ENCODE measurements around the gene GRIA1.

GRIA1 gene

GRCh38 chr5:153515301-153515700 is 24.8 kb downstream of the GRIA1 start:
- H3K79me2 ChIP-seq (ENCODE audit: low read length), result no peaks in the 10 kb centered on the region
- H2AFZ ChIP-seq (ENCODE audit: low read depth, low read length), result no peak overlapping the region
- no peak overlapping the region for H3K4me2 ChIP-seq (ENCODE audit: low read length)

GRCh38 chr5:153516504-153517240 is 26.2 kb downstream of the GRIA1 start:
- Histone ChIP-seq H2AFZ (ENCODE audit: low read depth, low read length) (no peak overlapping the region), H3K9me3 (ENCODE audit: insufficient read depth, low read length) (no peaks in the 10 kb centered on the region), H4K20me1 (ENCODE audit: insufficient read depth, low read length) (no peaks in the 10 kb centered on the region), H3K27ac (ENCODE audit: low read length) (no peak overlapping the region), H3K4me3 (ENCODE audit: low read length) (no peak overlapping the region), H3K27me3 (ENCODE audit: low read depth, low read length) (no peaks in the 10 kb centered on the region), H3K36me3 (replicated peaks; ENCODE audit: low read depth, low read length) (no peaks in the 10 kb centered on the region), H3K9ac (ENCODE audit: low read length) (no peak overlapping the region), H3K79me2 (ENCODE audit: low read length) (no peaks in the 10 kb centered on the region), H3K4me2 (ENCODE audit: low read length) (no peak overlapping the region), H3K4me1 (ENCODE audit: low read length) (no peaks in the 10 kb centered on the region)
- TF ChIP-seq, protein P1, sequence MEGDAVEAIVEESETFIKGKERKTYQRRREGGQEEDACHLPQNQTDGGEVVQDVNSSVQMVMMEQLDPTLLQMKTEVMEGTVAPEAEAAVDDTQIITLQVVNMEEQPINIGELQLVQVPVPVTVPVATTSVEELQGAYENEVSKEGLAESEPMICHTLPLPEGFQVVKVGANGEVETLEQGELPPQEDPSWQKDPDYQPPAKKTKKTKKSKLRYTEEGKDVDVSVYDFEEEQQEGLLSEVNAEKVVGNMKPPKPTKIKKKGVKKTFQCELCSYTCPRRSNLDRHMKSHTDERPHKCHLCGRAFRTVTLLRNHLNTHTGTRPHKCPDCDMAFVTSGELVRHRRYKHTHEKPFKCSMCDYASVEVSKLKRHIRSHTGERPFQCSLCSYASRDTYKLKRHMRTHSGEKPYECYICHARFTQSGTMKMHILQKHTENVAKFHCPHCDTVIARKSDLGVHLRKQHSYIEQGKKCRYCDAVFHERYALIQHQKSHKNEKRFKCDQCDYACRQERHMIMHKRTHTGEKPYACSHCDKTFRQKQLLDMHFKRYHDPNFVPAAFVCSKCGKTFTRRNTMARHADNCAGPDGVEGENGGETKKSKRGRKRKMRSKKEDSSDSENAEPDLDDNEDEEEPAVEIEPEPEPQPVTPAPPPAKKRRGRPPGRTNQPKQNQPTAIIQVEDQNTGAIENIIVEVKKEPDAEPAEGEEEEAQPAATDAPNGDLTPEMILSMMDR (IDR thresholded peaks at IDR 0.05; ENCODE audit: low read depth, low read length), result no peak
- no peak for TF ChIP-seq EZH2phosphoT487 (IDR thresholded peaks at IDR 0.05; ENCODE audit: low read depth)

More at GRCh38 chr5:153515301-153515700, 24.8 kb downstream of the GRIA1 start:
- H3K4me1 ChIP-seq (ENCODE audit: low read length), result no peaks in the 10 kb centered on the region
- no peaks in the 10 kb centered on the region for H3K36me3 ChIP-seq (replicated peaks; ENCODE audit: low read depth, low read length)
- TF ChIP-seq, protein P1 (IDR thresholded peaks at IDR 0.05; ENCODE audit: low read depth, low read length), result no peak
- TF ChIP-seq EZH2phosphoT487 (IDR thresholded peaks at IDR 0.05; ENCODE audit: low read depth), result no peak
- H3K27ac ChIP-seq (ENCODE audit: low read length), result no peak overlapping the region
- H3K4me3 ChIP-seq (ENCODE audit: low read length), result no peak overlapping the region
- no peaks in the 10 kb centered on the region for H4K20me1 ChIP-seq (ENCODE audit: insufficient read depth, low read length)
- no peaks in the 10 kb centered on the region for H3K9me3 ChIP-seq (ENCODE audit: insufficient read depth, low read length)
- H3K9ac ChIP-seq (ENCODE audit: low read length), result no peak overlapping the region
- H3K27me3 ChIP-seq (ENCODE audit: low read depth, low read length), result no peaks in the 10 kb centered on the region

DNA sequence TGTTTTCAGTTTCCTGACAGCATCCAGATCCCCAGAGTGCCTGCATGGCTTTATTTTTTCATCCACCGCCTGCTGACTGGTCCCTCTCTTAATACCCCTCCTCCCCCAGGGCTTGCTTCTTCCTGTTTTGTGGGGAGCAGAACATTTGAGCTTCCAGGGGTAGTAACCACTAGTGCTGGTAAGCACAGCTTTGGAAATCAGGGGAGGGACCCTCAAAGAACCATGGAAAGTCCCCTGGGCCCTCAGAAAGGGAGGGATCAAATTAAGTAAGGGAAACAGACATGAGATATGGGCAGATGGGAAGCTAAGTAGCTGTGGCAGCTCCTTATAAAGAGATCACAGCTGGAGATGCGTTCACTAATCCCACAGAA is 26.8 kb downstream of the GRIA1 start:
- Histone ChIP-seq H2AFZ (ENCODE audit: low read depth, low read length) (no peak overlapping the region), H3K4me3 (ENCODE audit: low read length) (no peak overlapping the region), H3K27ac (ENCODE audit: low read length) (no peak overlapping the region), H3K27me3 (ENCODE audit: low read depth, low read length) (no peaks in the 10 kb centered on the region), H3K4me1 (ENCODE audit: low read length) (no peaks in the 10 kb centered on the region), H3K9me3 (ENCODE audit: insufficient read depth, low read length) (no peaks in the 10 kb centered on the region), H3K79me2 (ENCODE audit: low read length) (no peaks in the 10 kb centered on the region), H3K4me2 (ENCODE audit: low read length) (no peak overlapping the region), H3K9ac (ENCODE audit: low read length) (no peak overlapping the region), H3K36me3 (replicated peaks; ENCODE audit: low read depth, low read length) (no peaks in the 10 kb centered on the region), H4K20me1 (ENCODE audit: insufficient read depth, low read length) (no peaks in the 10 kb centered on the region)
- TF ChIP-seq, protein P1 (IDR thresholded peaks at IDR 0.05; ENCODE audit: low read depth, low read length), result no peak
- TF ChIP-seq EZH2phosphoT487 (IDR thresholded peaks at IDR 0.05; ENCODE audit: low read depth), result no peak

DNA sequence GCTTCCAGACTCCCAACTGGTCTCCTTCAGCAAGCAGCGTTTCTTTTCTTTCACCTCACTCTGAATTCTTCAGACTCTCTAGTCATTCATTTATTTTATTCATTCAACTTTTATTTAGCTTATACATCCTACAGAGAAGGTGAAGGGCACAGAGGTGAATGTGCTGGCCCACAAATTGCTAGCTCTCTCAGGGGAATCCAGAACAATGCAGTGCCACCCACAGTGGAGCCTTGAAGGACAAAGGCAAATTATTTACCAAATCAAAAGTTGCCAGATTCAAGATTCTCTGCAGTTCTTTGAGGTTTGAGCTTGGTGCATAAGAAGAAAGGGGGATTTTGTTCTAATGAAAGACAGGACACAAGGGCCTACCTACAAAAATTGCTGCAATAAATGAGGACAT is 29.7 kb downstream of the GRIA1 start:
- H3K4me2 ChIP-seq (ENCODE audit: low read length), result no peak overlapping the region
- H3K4me3 ChIP-seq (ENCODE audit: low read length), result no peak overlapping the region
- TF ChIP-seq, protein P1 (IDR thresholded peaks at IDR 0.05; ENCODE audit: low read depth, low read length), result no peak
- TF ChIP-seq EZH2phosphoT487 (IDR thresholded peaks at IDR 0.05; ENCODE audit: low read depth), result no peak

More for the DNA sequence above, 29.7 kb downstream of the GRIA1 start:
- no peaks in the 10 kb centered on the region for H3K4me1 ChIP-seq (ENCODE audit: low read length)
- no peaks in the 10 kb centered on the region for H3K36me3 ChIP-seq (replicated peaks; ENCODE audit: low read depth, low read length)
- no peaks in the 10 kb centered on the region for H3K27me3 ChIP-seq (ENCODE audit: low read depth, low read length)
- no peak overlapping the region for H3K9ac ChIP-seq (ENCODE audit: low read length)
- no peaks in the 10 kb centered on the region for H3K9me3 ChIP-seq (ENCODE audit: insufficient read depth, low read length)
- H2AFZ ChIP-seq (ENCODE audit: low read depth, low read length), result no peak overlapping the region
- H4K20me1 ChIP-seq (ENCODE audit: insufficient read depth, low read length), result no peaks in the 10 kb centered on the region
- no peaks in the 10 kb centered on the region for H3K79me2 ChIP-seq (ENCODE audit: low read length)
- no peak overlapping the region for H3K27ac ChIP-seq (ENCODE audit: low read length)
